Stimulated activated CD8-positive, alpha-beta memory T cell treated with anti-CD3 and anti-CD28 coated beads, Interleukin-15, amount 100 ng/mL, for 48 hours (primary cell): ENCODE data around the gene ZNF444.
"Not testable (repeated sequence)": the region's sequence is repeated elsewhere in the genome, so short reads cannot be mapped to it uniquely, and the experiment has no call there.

Source experiments
- DNase-seq, 2 donors: peaks; one replicate each; pipeline ENCODE4 v3.0.0-alpha.2; 2020; ENCODE audit warnings: low read depth in 2 of 2

Gene ZNF444

DNA sequence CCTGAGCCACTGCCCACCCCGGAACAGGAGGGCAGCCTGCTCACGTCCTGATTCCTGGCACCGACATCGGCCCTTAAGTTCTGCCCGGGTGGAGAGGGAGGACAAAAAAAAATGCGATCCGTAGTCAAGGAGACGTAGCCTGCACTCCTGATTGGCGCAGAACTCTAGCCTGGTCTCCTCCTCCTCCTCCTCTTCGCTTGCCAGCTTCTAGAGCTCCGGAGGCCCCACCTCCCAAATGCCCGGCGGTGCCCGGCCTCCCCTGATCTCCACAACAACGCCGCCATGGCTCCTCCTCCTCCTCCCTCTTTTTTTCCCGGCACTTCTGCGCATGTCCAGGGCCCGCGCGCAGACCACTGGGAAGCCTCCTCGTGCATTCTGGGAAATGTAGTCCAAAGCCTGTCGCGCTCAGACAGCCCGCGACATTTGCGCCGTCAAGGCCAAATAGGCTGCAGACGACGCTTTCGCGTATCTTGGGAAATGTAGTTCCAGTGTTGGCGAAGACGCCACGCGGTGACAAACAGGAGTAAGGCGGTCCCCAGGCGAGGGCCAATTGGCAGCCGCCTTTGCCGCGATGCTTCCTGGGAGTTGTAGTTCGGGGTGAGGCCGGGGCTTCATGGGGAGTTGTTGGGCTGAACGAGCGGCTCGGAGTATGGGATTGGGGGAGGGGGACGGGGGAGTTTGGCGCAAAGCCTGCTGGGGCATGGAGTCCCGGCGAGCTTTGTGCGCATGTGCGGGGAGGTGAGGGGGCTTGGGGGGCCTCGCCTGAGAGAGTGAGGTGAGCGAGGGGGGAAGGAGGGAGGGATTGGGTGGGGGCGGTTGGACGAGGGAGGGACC lies at the start of gene ZNF444:
Gene ZNF444 (plus strand): TSS at position 705 of the 834 bp plus-strand sequence. CDS start 5,625 bp downstream, outside the sequence.
- peak; percentile 95 to 97 for DNase-seq

DNA sequence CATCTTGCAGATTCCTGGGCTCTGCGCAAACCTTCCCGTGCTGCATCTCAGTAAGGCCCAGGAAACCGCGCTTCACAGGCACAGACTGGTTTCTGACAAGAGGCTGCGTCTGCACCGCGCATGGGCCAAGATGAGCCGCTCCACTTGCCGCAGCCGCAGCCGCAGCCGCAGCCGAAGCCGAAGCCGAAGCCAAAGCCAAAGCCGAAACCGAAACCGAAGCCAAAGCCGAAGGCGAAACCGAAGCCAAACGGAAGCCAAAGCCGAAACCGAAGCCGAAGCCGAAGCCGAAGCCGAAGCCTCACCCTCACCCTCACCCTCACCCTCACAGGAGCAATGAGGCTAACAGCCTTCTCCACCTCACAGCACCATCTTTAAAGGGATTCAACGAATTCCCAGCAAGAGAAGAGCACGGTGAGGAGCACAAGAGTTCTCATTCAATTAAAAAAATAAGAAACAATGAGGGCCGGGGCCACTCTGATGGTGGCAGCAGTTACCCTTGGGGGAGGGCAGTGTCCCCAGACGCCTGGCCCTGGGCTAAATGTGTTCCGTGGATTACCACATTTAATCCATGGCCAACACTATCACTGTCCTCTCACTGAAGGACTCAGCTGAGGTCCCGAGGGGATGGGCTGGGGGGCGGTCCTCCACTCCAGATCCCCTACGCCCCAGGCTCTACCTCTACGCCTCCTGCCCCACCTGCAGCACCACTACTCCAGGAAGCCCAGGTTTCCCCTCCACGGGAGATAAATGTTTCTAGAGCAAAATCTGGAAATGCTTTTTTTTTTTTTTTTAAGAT lies 49.1 kb upstream of the ZNF444 start:
- no peak for DNase-seq

- DNase-seq: no peak
Observed at GRCh38 chr19:56092685-56093631, 48.1 kb upstream of the ZNF444 start.

GRCh38 chr19:56094449-56094848 lies 46.6 kb upstream of the ZNF444 start:
- no peak for DNase-seq

DNA sequence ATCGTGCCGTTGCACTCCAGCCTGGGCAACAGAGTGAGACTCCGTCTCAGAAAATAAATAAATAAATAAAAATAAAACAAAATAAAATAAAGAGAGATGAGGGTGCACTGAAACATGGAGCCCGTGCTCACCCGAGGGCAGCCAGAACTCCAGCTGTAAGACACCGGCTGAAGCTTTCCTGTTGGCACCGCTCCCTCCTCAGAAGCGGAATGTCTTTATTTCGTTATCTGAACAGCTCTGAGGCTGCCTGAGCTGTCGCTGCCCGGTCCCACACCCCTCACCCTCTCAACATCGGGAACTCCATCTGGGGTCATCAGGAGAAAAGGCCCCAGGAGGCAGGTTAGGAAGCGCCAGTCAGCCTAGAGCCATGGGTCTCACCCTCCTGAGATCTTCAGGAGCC lies 44.4 kb upstream of the ZNF444 start:
- no peak for DNase-seq

GRCh38 chr19:56097306-56097705 lies 43.8 kb upstream of the ZNF444 start:
- DNase-seq: no peak

DNA sequence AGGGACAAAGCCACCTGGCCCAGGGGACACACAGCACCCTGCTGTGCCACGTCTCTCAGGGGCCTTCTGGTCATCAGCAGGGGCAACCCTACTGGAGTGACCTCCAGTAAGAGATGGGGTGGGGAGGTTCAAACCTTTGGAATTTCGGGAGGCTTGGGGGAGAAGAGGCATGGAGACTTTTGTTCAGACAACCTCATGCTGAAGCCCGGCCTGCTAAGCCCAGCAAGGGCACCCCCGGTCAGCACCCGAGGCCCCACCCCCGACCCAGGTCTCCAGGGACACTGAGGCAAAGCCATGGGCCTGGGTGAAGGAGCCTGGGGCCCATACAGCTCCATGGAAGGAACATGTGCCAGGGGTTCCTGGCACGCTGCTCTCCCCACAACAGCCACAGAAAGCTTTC lies 43.3 kb upstream of the ZNF444 start:
- DNase-seq: no peak

GRCh38 chr19:56098237-56098636 lies 42.9 kb upstream of the ZNF444 start:
- not testable (repeated sequence) for DNase-seq

- DNase-seq: no peak
Observed at GRCh38 chr19:56098731-56099568, 42.1 kb upstream of the ZNF444 start.

DNA sequence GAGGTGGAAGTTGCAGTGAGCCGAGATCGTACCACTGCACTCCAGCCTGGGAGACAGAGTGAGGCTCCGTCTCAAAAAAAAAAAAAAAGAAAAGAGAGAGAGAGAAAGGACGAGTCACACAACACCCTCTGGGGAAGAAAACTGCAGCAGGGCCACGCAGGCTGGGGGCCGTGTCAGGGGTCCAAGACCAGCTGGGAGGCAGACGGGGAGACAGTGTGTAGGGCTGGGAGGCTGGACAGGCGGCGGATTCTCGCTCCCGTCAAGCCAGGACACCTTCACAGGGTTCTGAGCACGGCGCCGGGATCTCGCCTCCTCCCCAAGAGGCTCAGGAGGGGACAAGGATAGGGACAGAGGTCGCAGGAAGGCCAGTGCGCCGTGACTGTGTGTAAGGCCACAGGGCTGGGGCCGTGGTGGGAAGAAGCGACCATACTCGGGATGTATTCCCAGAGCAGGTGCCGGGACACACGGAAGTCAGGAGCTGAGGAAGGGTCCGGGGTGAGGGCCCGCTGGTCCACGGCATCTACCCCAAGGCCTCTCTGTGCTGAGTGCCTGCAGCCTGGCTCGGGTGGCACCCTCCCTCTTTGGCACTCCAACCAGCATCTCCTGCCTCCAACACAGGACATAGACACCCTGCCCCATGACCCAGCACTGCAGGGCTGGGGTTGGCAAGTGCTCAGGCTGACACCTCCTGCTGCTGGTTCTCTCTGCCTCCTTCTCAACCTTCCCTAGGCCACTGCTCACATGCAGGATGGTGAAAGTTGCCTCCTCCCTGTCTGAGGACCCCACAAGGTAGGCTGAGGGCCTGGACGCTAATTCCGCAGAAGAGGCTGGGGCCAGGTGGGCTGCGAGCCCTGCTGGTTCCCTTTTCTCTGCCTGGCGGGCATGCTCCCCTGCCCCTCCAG lies 41.2 kb upstream of the ZNF444 start:
- no peak for DNase-seq

- no peak for DNase-seq
Observed at GRCh38 chr19:56101095-56101494, 40.0 kb upstream of the ZNF444 start.

GRCh38 chr19:56101746-56102535 lies 39.1 kb upstream of the ZNF444 start:
- no peak for DNase-seq

- no peak for DNase-seq
Observed at GRCh38 chr19:56103027-56103614, 38.0 kb upstream of the ZNF444 start.

- no peak for DNase-seq
Observed at GRCh38 chr19:56104423-56104822, 36.7 kb upstream of the ZNF444 start.

DNA sequence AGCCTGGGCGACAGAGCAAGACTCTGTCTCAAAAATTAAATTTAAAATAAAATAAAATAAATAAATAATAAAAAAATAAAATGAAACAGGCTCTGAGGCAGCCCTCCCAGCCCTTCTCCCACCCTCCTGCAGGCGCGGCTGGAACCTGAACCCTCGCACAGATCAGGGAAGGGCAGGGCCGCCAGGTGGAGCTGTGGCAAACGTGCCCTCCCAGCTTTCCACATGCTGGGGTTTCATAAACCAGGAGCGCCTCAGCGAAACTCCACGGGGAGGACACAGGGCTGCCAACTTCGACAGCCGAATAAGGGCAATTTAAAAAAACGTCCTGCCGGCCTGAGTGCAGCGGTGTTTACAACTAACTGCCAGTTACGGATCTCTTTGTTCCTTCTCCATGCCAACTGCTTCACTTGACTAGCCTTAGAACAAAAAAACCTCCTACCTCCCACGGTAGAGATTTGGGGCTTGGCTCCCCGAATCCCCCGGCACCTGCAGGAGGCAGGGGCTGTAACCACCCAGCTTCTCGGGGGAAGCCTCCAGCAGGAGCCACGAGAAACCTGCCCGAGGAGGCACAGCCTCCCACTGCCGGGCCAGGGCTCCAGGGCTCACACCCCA lies 35.9 kb upstream of the ZNF444 start:
- DNase-seq: no peak

GRCh38 chr19:56105831-56106396 lies 35.2 kb upstream of the ZNF444 start:
- not testable (repeated sequence) for DNase-seq

- no peak for DNase-seq
Observed at GRCh38 chr19:56106397-56106849, 34.7 kb upstream of the ZNF444 start.

GRCh38 chr19:56106993-56107392 lies 34.1 kb upstream of the ZNF444 start:
- no peak for DNase-seq
